ENCODE results near the gene DMWD. TPM values are rescaled to one million over a fixed set of nuclear protein-coding genes. Genes with fewer than 3 reads are reported as not detected.

DMWD gene
- total RNA-seq, 1 donor from 2014 or later, result 21.2 TPM

GRCh38 chr19:45742969-45743368 lies 49.7 kb downstream of the DMWD start:
- DNase-seq, result no peak

GRCh38 chr19:45739498-45740439 lies 52.9 kb downstream of the DMWD start:
- DNase-seq, result no peak

GRCh38 chr19:45733160-45733810 lies 59.4 kb downstream of the DMWD start, which contains the start of gene MEIOSIN:
Gene MEIOSIN (plus strand): TSS chr19:45733439. CDS start chr19:45735377, 1,938 bp downstream.
- no peak for DNase-seq

Other genes starting within 250 kb of the DMWD start
- 2.6 TPM for gene OPA3, start 208.0 kb downstream of the DMWD start, total RNA-seq
- gene GPR4, start 190.6 kb downstream of the DMWD start, total RNA-seq, result 0.20 TPM
- 20.1 TPM for gene EML2, start 153.4 kb downstream of the DMWD start, total RNA-seq
- gene GIPR, start 124.6 kb downstream of the DMWD start, total RNA-seq, result 25.7 TPM
- gene SNRPD2, start 100.9 kb downstream of the DMWD start, total RNA-seq, result 186 TPM
- gene QPCTL, start 100.2 kb downstream of the DMWD start, total RNA-seq, result 3.4 TPM
- 5.6 TPM for gene FBXO46, start 61.9 kb downstream of the DMWD start, total RNA-seq
- not detected for gene MEIOSIN, start 59.4 kb downstream of the DMWD start, total RNA-seq
- gene SIX5, start 23.6 kb downstream of the DMWD start, total RNA-seq, result 6.9 TPM
- gene DMPK, start 10.4 kb downstream of the DMWD start, total RNA-seq, result 29.0 TPM
- gene RSPH6A, start 22.5 kb upstream of the DMWD start, total RNA-seq, result not detected
- 31.9 TPM for gene SYMPK, start 70.3 kb upstream of the DMWD start, total RNA-seq
- not detected for gene FOXA3, start 71.5 kb upstream of the DMWD start, total RNA-seq
- 14.5 TPM for gene IRF2BP1, start 93.3 kb upstream of the DMWD start, total RNA-seq
- gene MYPOP, start 109.8 kb upstream of the DMWD start, total RNA-seq, result 1.1 TPM
- gene NANOS2, start 121.9 kb upstream of the DMWD start, total RNA-seq, result not detected
- gene NOVA2, start 181.0 kb upstream of the DMWD start, total RNA-seq, result 0.59 TPM
- gene CCDC61, start 202.6 kb upstream of the DMWD start, total RNA-seq, result 6.1 TPM
- 5.3 TPM for gene PGLYRP1, start 230.2 kb upstream of the DMWD start, total RNA-seq
- gene IGFL4, start 248.2 kb upstream of the DMWD start, total RNA-seq, result 4.7 TPM

Measured in skin of body (tissue), 2 donors.